H9 (cell line): Measurements from ENCODE around the gene POU2F3. TPM values are rescaled to one million over a fixed set of nuclear protein-coding genes. Genes with fewer than 3 reads are reported as not detected.

Experiments used
- DNase-seq: peaks from one replicate; pipeline ENCODE4 v3.0.0-alpha.2; 2017
- H2AFZ ChIP-seq: one replicate; pipeline ENCODE4 v1.6.1; 2013; ENCODE audit warnings: mild to moderate bottlenecking, low read length, control low read depth, moderate library complexity
- H2AK5ac ChIP-seq: 2 replicates; pipeline ENCODE4 v1.6.1; 2013; ENCODE audit warnings: low read length, control low read depth, mixed read lengths; ENCODE audit not compliant: insufficient read length
- H2BK120ac ChIP-seq: one replicate; pipeline ENCODE4 v1.6.1; 2013; ENCODE audit warnings: low read depth, mild to moderate bottlenecking, low read length, control low read depth, inconsistent platforms; ENCODE audit not compliant: poor library complexity, severe bottlenecking
- H2BK12ac ChIP-seq: 2 replicates; pipeline ENCODE4 v1.6.1; 2013; ENCODE audit warnings: low read length, control low read depth, mixed read lengths, low read depth; ENCODE audit not compliant: insufficient read length
- H2BK15ac ChIP-seq: 2 replicates; pipeline ENCODE4 v1.6.1; 2013; ENCODE audit warnings: low read depth, low read length, control low read depth
- H2BK20ac ChIP-seq: one replicate; pipeline ENCODE4 v1.6.1; 2013; ENCODE audit warnings: low read depth, mild to moderate bottlenecking, low read length, control low read depth, inconsistent platforms; ENCODE audit not compliant: poor library complexity, severe bottlenecking
- H2BK5ac ChIP-seq: 2 replicates; pipeline ENCODE4 v1.6.1; 2013; ENCODE audit warnings: low read length, control low read depth, mixed read lengths; ENCODE audit not compliant: insufficient read length
- H3K14ac ChIP-seq: 2 replicates; pipeline ENCODE4 v1.6.1; 2013; ENCODE audit warnings: low read length, control low read depth; ENCODE audit not compliant: insufficient read depth
- H3K18ac ChIP-seq: 2 replicates; pipeline ENCODE4 v1.6.1; 2013; ENCODE audit warnings: low read depth, mild to moderate bottlenecking, mixed read lengths, low read length, control low read depth; ENCODE audit not compliant: insufficient read length
- H3K23ac ChIP-seq: 2 replicates; pipeline ENCODE4 v1.6.1; 2013; ENCODE audit warnings: low read length, control low read depth, mixed read lengths, low read depth; ENCODE audit not compliant: insufficient read length
- H3K23me2 ChIP-seq: 2 replicates; pipeline ENCODE4 v1.6.1; 2013; ENCODE audit warnings: low read depth, mild to moderate bottlenecking, mixed read lengths, low read length, control low read depth; ENCODE audit not compliant: insufficient read length, poor library complexity, severe bottlenecking
- H3K27ac ChIP-seq: 2 replicates; pipeline ENCODE4 v1.5.1; 2013; ENCODE audit warnings: low read length, control low read depth, mixed read lengths, low read depth; ENCODE audit not compliant: insufficient read length
- H3K27me3 ChIP-seq: 2 replicates; pipeline ENCODE4 v1.6.1; 2013; ENCODE audit warnings: low read length, control low read depth, inconsistent platforms; ENCODE audit not compliant: insufficient read depth
- H3K4ac ChIP-seq: 2 replicates; pipeline ENCODE4 v1.6.1; 2013; ENCODE audit warnings: low read depth, mild to moderate bottlenecking, control low read depth, inconsistent platforms, low read length, moderate library complexity
- H3K4me1 ChIP-seq: 2 replicates; pipeline ENCODE4 v1.6.1; 2013; ENCODE audit warnings: low read length, control low read depth, inconsistent platforms; ENCODE audit not compliant: insufficient read depth
- H3K4me2 ChIP-seq: 2 replicates; pipeline ENCODE4 v1.6.1; 2013; ENCODE audit warnings: low read length, control low read depth, mixed read lengths; ENCODE audit not compliant: insufficient read length, insufficient read depth
- H3K56ac ChIP-seq: 2 replicates; pipeline ENCODE4 v1.6.1; 2013; ENCODE audit warnings: low read depth, mild to moderate bottlenecking, mixed read lengths, low read length, control low read depth; ENCODE audit not compliant: insufficient read length
- H3K79me1 ChIP-seq: 2 replicates; pipeline ENCODE4 v1.6.1; 2013; ENCODE audit warnings: low read depth, mild to moderate bottlenecking, moderate library complexity, low read length, control low read depth, inconsistent platforms; ENCODE audit not compliant: insufficient read depth, poor library complexity, severe bottlenecking
- H3K79me2 ChIP-seq: 2 replicates; pipeline ENCODE4 v1.6.1; 2013; ENCODE audit warnings: low read length, control low read depth, inconsistent platforms; ENCODE audit not compliant: insufficient read depth
- H3K9ac ChIP-seq: 2 replicates; pipeline ENCODE4 v1.6.1; 2013; ENCODE audit warnings: low read length, control low read depth, mixed read lengths; ENCODE audit not compliant: insufficient read length; ENCODE audit errors: extremely low read depth
- H3K9me3 ChIP-seq: one replicate; pipeline ENCODE4 v1.6.1; 2013; ENCODE audit warnings: low read depth, low read length, inconsistent platforms; ENCODE audit not compliant: control insufficient read depth
- H3T11ph ChIP-seq: one replicate; pipeline ENCODE4 v1.6.1; 2013; ENCODE audit warnings: mild to moderate bottlenecking, low read length, control low read depth, inconsistent platforms
- H4K20me1 ChIP-seq: one replicate; pipeline ENCODE4 v1.6.1; 2013; ENCODE audit not compliant: control insufficient read depth, insufficient read length, insufficient read depth
- H4K5ac ChIP-seq: 2 replicates; pipeline ENCODE4 v1.6.1; 2013; ENCODE audit warnings: low read depth, mild to moderate bottlenecking, mixed read lengths, low read length, control low read depth; ENCODE audit not compliant: insufficient read length
- H4K8ac ChIP-seq: replicated peaks from 2 replicates; pipeline ENCODE4 v1.6.1; 2013; ENCODE audit warnings: low read length, control low read depth, mixed read lengths, low read depth; ENCODE audit not compliant: insufficient read length
- H4K91ac ChIP-seq: 2 replicates; pipeline ENCODE4 v1.6.1; 2013; ENCODE audit warnings: low read depth, mild to moderate bottlenecking, moderate library complexity, mixed read lengths, low read length, control low read depth; ENCODE audit not compliant: insufficient read length
- H3K27ac Mint-ChIP-seq, 3 experiments: 2 replicates in 2 of 3; 3 replicates in 1 of 3; pipeline ENCODE4 v1.8.0; 2020 to 2021; ENCODE audit warnings: mixed read lengths in 3 of 3, mild to moderate bottlenecking in 1 of 3, moderate library complexity in 1 of 3
- H3K27me3 Mint-ChIP-seq: 2 replicates; pipeline ENCODE4 v1.8.0; 2021; ENCODE audit warnings: low read depth, mild to moderate bottlenecking, moderate library complexity, mixed read lengths
- H3K36me3 Mint-ChIP-seq, 3 experiments: 2 replicates in 2 of 3; 3 replicates in 1 of 3; pipeline ENCODE4 v1.8.0; 2020 to 2021; ENCODE audit warnings: low read depth in 3 of 3, mixed read lengths in 3 of 3; ENCODE audit not compliant: insufficient read depth in 1 of 3
- H3K4me1 Mint-ChIP-seq, 2 experiments: 2 replicates each; pipeline ENCODE4 v1.8.0; 2020; ENCODE audit warnings: mixed read lengths in 2 of 2
- H3K4me3 Mint-ChIP-seq, 2 experiments: 2 replicates in 1 of 2; 3 replicates in 1 of 2; pipeline ENCODE4 v1.8.0; 2020 to 2021; ENCODE audit warnings: mild to moderate bottlenecking in 2 of 2, mixed read lengths in 2 of 2, moderate library complexity in 1 of 2
- H3K9me3 Mint-ChIP-seq, 2 experiments: 2 replicates in 1 of 2; 3 replicates in 1 of 2; pipeline ENCODE4 v1.8.0; 2020; ENCODE audit warnings: mild to moderate bottlenecking in 2 of 2, mixed read lengths in 2 of 2, moderate library complexity in 1 of 2
- WGBS: extraction: QIAGEN DNeasy Blood & Tissue Kit; methylation state at CpG from one replicate; pipeline ENCODE4 v1.1.7; 2013; ENCODE audit warnings: missing lambda C conversion rate, low lambda C conversion rate, mixed read lengths; ENCODE audit not compliant: insufficient read length; ENCODE audit errors: extremely low coverage; 5-methylcytosine and 5-hydroxymethylcytosine counted together
- total RNA-seq: library from RNA; stranded (reverse); gene quantifications from 2 replicates; pipeline ENCODE4 v1.2.1, GENCODE V29; 2021
- TF ChIP-seq, protein P1 (sequence below): fragments of 200-600 bp; sonication (generic); conservative IDR thresholded peaks from 3 replicates; pipeline ENCODE4 v1.8.0; 2021; ENCODE audit warnings: antibody characterized with exemption, mild to moderate bottlenecking

The POU2F3 gene
- total RNA-seq, 1 experiment from 2014 or later: 1.1 TPM

DNA sequence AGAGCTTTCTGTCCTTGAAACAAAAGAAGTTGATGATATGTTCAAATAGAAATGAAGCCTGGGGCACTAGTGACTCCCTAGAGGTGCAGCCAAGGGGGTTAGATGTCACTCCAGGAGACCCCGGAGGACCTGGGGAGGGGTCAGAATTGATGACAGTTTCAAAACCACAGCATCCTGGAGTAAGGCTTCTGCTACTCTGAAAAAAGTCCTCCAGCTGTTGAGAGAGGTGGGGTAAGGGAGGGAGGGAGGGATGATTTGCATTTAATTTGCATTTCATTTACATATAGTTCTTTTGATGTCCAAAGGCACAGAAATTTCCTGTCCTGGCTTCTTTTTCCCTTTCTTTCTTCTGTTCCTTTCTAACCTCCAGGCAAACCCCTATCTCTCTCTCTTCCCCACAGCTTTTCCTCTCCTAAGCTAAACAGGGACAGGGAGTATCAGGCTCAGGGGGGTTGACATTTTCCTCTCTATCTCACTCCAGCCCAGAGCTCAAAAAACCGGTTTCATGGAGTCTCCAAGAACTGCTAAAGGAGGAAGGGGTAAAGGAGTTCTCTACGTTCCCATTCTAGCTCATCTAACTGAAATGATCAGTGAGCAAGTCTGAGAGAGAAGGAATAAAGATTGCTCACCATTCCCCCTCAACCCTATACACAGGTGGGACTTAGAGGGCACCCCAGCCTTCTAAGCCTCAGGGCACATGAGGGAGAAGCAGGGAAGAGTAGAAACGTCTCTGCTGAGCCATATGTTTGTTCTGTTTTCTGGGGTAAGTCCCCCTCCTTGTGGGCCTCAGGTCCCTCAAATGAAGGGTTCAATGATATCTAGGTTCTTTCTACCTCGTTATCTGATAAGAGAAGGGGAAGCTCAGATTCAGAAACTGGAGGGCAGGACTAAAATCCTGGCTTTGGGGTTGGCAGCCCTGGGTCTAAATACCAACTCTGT lies 3.5 kb upstream of the POU2F3 start:
- no peak overlapping the region for H4K91ac ChIP-seq
- H3T11ph ChIP-seq: no peak overlapping the region
- H3K79me1 ChIP-seq: no peaks in the 10 kb centered on the region
- no peak overlapping the region for H2BK12ac ChIP-seq
- no peak overlapping the region for H4K8ac ChIP-seq
- H4K5ac ChIP-seq: no peak overlapping the region
- no peak overlapping the region for H3K23ac ChIP-seq
- H3K4me1 Mint-ChIP-seq: peaks cover 21 to 33% of the 10 kb centered on the region in 2 experiments
- H2AK5ac ChIP-seq: no peak overlapping the region
- H3K18ac ChIP-seq: no peak overlapping the region
- DNase-seq: peak; percentile 80
- H3K9ac ChIP-seq: no peak overlapping the region
- no peaks in the 10 kb centered on the region for H3K79me2 ChIP-seq
- H3K27me3 ChIP-seq: peaks cover 2% of the 10 kb centered on the region; the same call in 1 of the 2 replicates
- no peaks in the 10 kb centered on the region for H3K9me3 ChIP-seq
- no peak overlapping the region for H3K4ac ChIP-seq
- H3K4me3 Mint-ChIP-seq: no peak overlapping the region
- H3K14ac ChIP-seq: no peak overlapping the region
- WGBS: no CpG with 5 or more reads among the region's 5 CpGs
- H4K20me1 ChIP-seq: no peaks in the 10 kb centered on the region
- H2BK120ac ChIP-seq: no peak overlapping the region
- no peak overlapping the region for H3K56ac ChIP-seq
- no peak overlapping the region for H2BK5ac ChIP-seq
- no peak overlapping the region for H3K4me2 ChIP-seq
- H3K9me3 Mint-ChIP-seq: no peaks in the 10 kb centered on the region; a peak in 1 of 5 replicates
- H3K27me3 Mint-ChIP-seq: peaks cover 83% of the 10 kb centered on the region
- no peak overlapping the region for H3K27ac ChIP-seq
- H3K23me2 ChIP-seq: peaks cover 6% of the 10 kb centered on the region
- no peaks in the 10 kb centered on the region for H3K4me1 ChIP-seq
- H3K27ac Mint-ChIP-seq: peak overlapping the region; percentile 81 to 99 (median 98); a peak in 5 of 7 replicates
- H2AFZ ChIP-seq: no peak overlapping the region
- H2BK20ac ChIP-seq: no peak overlapping the region
- TF ChIP-seq, protein P1, sequence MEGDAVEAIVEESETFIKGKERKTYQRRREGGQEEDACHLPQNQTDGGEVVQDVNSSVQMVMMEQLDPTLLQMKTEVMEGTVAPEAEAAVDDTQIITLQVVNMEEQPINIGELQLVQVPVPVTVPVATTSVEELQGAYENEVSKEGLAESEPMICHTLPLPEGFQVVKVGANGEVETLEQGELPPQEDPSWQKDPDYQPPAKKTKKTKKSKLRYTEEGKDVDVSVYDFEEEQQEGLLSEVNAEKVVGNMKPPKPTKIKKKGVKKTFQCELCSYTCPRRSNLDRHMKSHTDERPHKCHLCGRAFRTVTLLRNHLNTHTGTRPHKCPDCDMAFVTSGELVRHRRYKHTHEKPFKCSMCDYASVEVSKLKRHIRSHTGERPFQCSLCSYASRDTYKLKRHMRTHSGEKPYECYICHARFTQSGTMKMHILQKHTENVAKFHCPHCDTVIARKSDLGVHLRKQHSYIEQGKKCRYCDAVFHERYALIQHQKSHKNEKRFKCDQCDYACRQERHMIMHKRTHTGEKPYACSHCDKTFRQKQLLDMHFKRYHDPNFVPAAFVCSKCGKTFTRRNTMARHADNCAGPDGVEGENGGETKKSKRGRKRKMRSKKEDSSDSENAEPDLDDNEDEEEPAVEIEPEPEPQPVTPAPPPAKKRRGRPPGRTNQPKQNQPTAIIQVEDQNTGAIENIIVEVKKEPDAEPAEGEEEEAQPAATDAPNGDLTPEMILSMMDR: no peak
- H2BK15ac ChIP-seq: no peak overlapping the region
- H3K36me3 Mint-ChIP-seq: no peaks in the 10 kb centered on the region
